HG03378 (cell line): Measurements from ENCODE around the gene RBM38.

Experiments
- ATAC-seq: cut with Tn5 transposase; IDR thresholded peaks from one replicate; pipeline ENCODE4 v1.9.1; 2021; ENCODE audit warnings: mild to moderate bottlenecking, moderate library complexity; ENCODE audit not compliant: unreplicated experiment

RBM38 gene

GRCh38 chr20:57448764-57449354, 57.7 kb downstream of the RBM38 start:
- no peak for ATAC-seq

GRCh38 chr20:57449398-57450354, 58.5 kb downstream of the RBM38 start:
- ATAC-seq = no peak

GRCh38 chr20:57450419-57450818, 59.2 kb downstream of the RBM38 start:
- ATAC-seq = peak; percentile 73

- peak; percentile 19 for ATAC-seq
Observed at GRCh38 chr20:57450931-57451330, 59.7 kb downstream of the RBM38 start.

- no peak for ATAC-seq
Observed at GRCh38 chr20:57451431-57451794, 60.2 kb downstream of the RBM38 start.

GRCh38 chr20:57451795-57452661, 60.8 kb downstream of the RBM38 start:
- peak; percentile 38 for ATAC-seq

- no peak for ATAC-seq
Observed at GRCh38 chr20:57455386-57455785, 64.2 kb downstream of the RBM38 start.

GRCh38 chr20:57456116-57456515, 64.9 kb downstream of the RBM38 start:
- no peak for ATAC-seq

- no peak for ATAC-seq
Observed at GRCh38 chr20:57457243-57458095, 66.3 kb downstream of the RBM38 start.

GRCh38 chr20:57458400-57459160, 67.4 kb downstream of the RBM38 start:
- ATAC-seq = no peak
